ENCODE measurements around the gene CCNT1. TPM values are rescaled to one million over a fixed set of nuclear protein-coding genes. Genes with fewer than 3 reads are reported as not detected.

The CCNT1 gene
- 27.9 TPM for polyA plus RNA-seq (2013, experiment 1 of 2)
- polyA plus RNA-seq (2013, experiment 2 of 2) = 24.1 TPM

DNA sequence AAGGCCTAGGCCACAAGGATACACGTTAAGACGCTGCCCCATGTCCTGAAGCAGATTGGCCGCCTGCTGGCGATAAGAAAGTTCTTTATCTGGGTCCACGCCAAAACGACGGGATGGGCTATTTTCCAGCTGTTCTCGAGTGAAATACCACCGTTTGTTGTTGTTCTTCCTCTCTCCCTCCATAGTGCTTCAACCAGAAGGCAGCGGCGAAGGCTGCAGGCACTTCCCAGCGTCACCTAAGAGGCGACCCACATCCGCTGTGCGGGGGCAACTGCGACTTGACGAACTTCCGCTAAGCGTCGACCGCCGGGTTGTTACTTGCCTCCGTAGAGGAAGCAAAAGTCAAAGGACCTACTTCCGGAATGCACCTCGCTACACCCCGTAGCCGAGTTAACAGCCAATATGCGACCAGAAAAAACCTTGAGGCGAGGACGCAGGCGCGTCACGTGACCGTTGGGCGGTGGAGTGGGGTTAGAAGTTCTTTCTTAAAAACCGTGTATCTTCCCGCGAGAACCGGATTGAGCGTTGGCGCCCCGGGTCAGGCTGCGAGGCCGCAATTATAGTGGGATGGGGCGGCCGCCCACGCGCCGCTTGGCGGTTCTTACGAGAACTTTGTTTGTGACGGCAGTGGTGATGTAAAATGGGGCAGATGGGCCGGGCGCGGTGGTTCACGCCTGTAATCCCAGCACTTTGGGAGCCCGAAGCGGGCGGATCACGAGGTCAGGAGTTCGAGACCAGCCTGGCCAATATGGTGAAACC is at the start of gene CCNT1:
Gene CCNT1, minus strand, starts transcription at position 215 of the 759 bp plus-strand sequence. Its CDS starts 32 bp downstream, at position 183.
- Histone ChIP-seq H3K9me3 (ENCODE audit: control insufficient read depth, low read length) (peaks cover 20% of the 10 kb centered on the region), H3K4me1 (ENCODE audit: control insufficient read depth, insufficient read depth, low read length, poor library complexity, severe bottlenecking) (peaks cover 17% of the 10 kb centered on the region)
- 0 to 1% methylated on average over 37 to 51 of the region's 61 CpGs for WGBS, 2 experiments (ENCODE audit: insufficient coverage in 2 of 2)

DNA sequence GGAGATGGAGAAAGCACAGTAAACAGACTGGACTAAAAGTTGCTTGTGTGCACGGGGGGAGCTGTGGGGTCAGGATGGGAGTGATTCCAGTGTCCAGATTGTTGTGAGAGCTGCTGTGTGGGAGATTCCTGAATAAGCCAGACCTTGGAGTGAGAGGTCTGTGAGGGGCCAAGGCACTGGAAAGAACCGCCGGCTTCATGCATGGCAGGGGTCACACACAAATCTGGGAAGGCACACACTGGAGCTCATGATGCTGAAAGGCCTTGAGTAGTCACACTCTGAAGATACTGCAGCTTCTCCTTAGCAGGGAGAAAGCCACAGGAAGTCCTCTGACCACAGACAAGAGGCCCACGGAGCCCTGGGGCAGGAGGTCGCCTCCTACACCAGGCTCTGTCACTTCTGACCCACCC is 49.3 kb upstream of the CCNT1 start:
- Histone ChIP-seq H3K9me3 (ENCODE audit: control insufficient read depth, low read length) (no peaks in the 10 kb centered on the region), H3K27ac (ENCODE audit: low read depth, low read length, severe bottlenecking) (no peak overlapping the region), H3K36me3 (ENCODE audit: control insufficient read depth, insufficient read depth, low read length) (peaks cover 21% of the 10 kb centered on the region), H3K4me1 (ENCODE audit: control insufficient read depth, insufficient read depth, low read length, poor library complexity, severe bottlenecking) (no peaks in the 10 kb centered on the region), H3K4me3 (ENCODE audit: extremely low read depth, insufficient read depth, low read length, poor library complexity, severe bottlenecking) (no peak overlapping the region)
- 92 to 94% methylated on average over 3 of the region's 5 CpGs for WGBS, 2 experiments (ENCODE audit: insufficient coverage in 2 of 2)

More for the DNA sequence above, at the start of gene CCNT1:
- peaks cover 39% of the 10 kb centered on the region for H3K36me3 ChIP-seq (ENCODE audit: control insufficient read depth, insufficient read depth, low read length)
- peak within 1 kb of the TSS; percentile 79 for H3K4me3 ChIP-seq (ENCODE audit: extremely low read depth, insufficient read depth, low read length, poor library complexity, severe bottlenecking)
- peak within 1 kb of the TSS; percentile 97 for H3K27ac ChIP-seq (ENCODE audit: low read depth, low read length, severe bottlenecking)

DNA sequence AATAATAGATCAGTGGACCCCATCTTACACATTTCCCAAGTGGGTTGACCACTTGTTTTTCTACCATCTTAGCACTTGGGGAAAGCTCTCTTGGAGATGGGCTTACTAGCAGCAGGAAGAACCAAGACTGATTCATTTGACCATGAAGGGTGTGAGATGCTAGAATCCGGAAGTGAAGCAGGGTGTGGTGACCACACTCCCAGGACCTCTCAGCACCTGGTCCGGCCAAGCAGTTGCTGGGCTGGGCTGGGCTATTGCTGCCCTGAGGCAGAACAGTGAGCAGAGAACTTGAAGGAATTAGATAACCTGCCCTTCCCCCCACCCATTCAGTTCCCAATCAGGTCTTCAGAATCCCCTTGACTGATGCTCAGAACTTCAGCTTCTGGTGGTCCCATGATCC is 48.0 kb upstream of the CCNT1 start:
- Histone ChIP-seq H3K4me3 (ENCODE audit: extremely low read depth, insufficient read depth, low read length, poor library complexity, severe bottlenecking) (no peak overlapping the region), H3K27ac (ENCODE audit: low read depth, low read length, severe bottlenecking) (no peak overlapping the region), H3K4me1 (ENCODE audit: control insufficient read depth, insufficient read depth, low read length, poor library complexity, severe bottlenecking) (no peaks in the 10 kb centered on the region), H3K36me3 (ENCODE audit: control insufficient read depth, insufficient read depth, low read length) (peaks cover 13% of the 10 kb centered on the region), H3K9me3 (ENCODE audit: control insufficient read depth, low read length) (no peaks in the 10 kb centered on the region)
- 87 to 88% methylated on average over 1 to 2 of the region's 2 CpGs for WGBS, 2 experiments (ENCODE audit: insufficient coverage in 2 of 2)

DNA sequence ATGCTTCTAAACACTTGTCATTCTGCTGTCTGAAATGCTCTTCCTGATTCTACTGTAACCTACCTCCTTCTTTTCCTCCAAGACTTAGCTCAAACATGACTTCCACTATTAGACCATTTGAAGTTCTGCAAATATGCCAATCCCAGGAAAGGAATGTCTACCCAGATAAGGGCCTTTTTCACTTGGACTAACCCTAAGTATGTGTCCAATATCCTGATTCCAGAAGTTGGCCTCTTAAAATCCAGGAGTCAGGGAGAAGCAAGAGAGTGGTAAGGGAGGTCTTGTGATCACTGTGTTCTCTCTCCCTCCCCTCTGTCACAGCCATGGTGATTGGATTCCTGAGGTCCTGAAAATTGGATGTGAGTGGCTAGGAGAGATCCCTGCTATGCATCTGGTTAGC is 42.2 kb upstream of the CCNT1 start:
- H3K4me3 ChIP-seq (ENCODE audit: extremely low read depth, insufficient read depth, low read length, poor library complexity, severe bottlenecking) = no peak overlapping the region
- no peak overlapping the region for H3K27ac ChIP-seq (ENCODE audit: low read depth, low read length, severe bottlenecking)
- H3K36me3 ChIP-seq (ENCODE audit: control insufficient read depth, insufficient read depth, low read length) = no peaks in the 10 kb centered on the region
- H3K4me1 ChIP-seq (ENCODE audit: control insufficient read depth, insufficient read depth, low read length, poor library complexity, severe bottlenecking) = no peaks in the 10 kb centered on the region
- no peaks in the 10 kb centered on the region for H3K9me3 ChIP-seq (ENCODE audit: control insufficient read depth, low read length)

DNA sequence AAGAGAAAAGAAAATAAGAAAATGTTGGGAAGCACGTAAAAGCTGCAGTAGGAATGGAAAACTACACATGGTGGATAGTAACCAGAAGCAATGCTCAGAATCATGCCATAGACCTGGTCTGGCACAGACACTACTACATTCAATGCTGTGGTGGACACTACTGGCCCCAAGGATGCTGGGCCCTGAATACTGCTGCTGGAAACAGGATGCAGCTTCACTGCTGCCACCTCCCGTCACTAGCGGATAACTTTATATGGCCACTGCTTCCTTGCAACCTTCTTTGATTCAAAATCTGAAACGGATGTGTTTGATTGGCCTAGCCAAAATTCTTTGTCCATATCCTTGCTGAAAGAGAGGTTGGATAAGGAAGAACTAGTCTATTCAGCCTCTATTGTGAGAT is 41.7 kb upstream of the CCNT1 start:
- 90 to 97% methylated on average over 3 to 4 of the region's 4 CpGs for WGBS, 2 experiments (ENCODE audit: insufficient coverage in 2 of 2)
- H3K9me3 ChIP-seq (ENCODE audit: control insufficient read depth, low read length) = no peaks in the 10 kb centered on the region
- H3K4me1 ChIP-seq (ENCODE audit: control insufficient read depth, insufficient read depth, low read length, poor library complexity, severe bottlenecking) = no peaks in the 10 kb centered on the region
- no peaks in the 10 kb centered on the region for H3K36me3 ChIP-seq (ENCODE audit: control insufficient read depth, insufficient read depth, low read length)
- no peak overlapping the region for H3K4me3 ChIP-seq (ENCODE audit: extremely low read depth, insufficient read depth, low read length, poor library complexity, severe bottlenecking)
- H3K27ac ChIP-seq (ENCODE audit: low read depth, low read length, severe bottlenecking) = no peak overlapping the region

DNA sequence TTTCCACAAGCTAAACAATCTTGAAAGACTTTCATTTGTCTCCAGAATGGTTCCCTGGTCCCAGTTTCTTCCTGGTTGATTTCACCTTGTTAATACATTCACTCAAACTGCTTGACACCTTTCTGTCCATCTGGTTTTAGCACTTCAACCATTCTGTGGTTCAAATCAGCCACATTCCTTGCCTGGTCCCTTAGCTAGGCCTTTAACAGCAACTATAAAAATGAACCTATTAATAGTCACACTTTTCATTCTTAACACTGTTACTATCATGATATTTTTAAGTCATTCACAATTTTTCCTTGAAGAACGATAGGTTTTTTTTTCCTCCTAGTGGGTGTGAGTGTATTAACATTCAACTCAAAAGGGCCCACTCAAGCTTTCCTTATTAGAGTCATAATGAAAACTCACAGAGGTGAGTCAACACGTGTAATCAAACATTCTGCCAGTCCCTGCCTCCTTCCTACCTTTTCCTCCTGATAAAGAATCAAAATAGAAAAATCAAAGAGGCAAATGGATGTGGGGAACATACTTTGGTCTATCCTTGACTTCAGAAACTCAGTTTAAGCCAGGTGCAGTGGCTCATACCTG is 34.4 kb upstream of the CCNT1 start:
- no CpG with 5 or more reads among the region's 2 CpGs for WGBS, 2 experiments (ENCODE audit: insufficient coverage in 2 of 2)
- H3K4me3 ChIP-seq (ENCODE audit: extremely low read depth, insufficient read depth, low read length, poor library complexity, severe bottlenecking) = no peak overlapping the region
- H3K27ac ChIP-seq (ENCODE audit: low read depth, low read length, severe bottlenecking) = no peak overlapping the region
- no peaks in the 10 kb centered on the region for H3K9me3 ChIP-seq (ENCODE audit: control insufficient read depth, low read length)
- no peaks in the 10 kb centered on the region for H3K36me3 ChIP-seq (ENCODE audit: control insufficient read depth, insufficient read depth, low read length)
- no peaks in the 10 kb centered on the region for H3K4me1 ChIP-seq (ENCODE audit: control insufficient read depth, insufficient read depth, low read length, poor library complexity, severe bottlenecking)

DNA sequence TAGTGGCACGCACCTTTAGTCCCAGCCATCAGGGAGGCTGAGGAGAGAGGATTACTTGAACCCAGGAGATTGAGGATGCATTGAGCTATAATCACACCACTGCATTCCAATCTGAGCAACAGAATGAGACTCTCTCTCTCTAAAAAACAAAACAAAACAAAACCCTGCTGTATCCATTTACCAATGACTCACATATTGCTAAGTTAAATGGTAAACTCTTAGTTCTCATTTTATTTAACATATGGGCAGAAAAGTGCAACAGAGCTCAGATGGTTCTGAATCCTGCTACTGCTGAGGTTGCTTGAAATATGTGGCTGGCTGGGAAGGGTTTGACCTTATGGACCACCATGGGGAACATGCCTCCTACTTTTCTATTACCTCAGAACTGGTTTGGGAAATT is 33.7 kb upstream of the CCNT1 start:
- WGBS, 2 experiments (ENCODE audit: insufficient coverage in 2 of 2) = no CpG with 5 or more reads among the region's 1 CpG
- H3K4me1 ChIP-seq (ENCODE audit: control insufficient read depth, insufficient read depth, low read length, poor library complexity, severe bottlenecking) = no peaks in the 10 kb centered on the region
- H3K4me3 ChIP-seq (ENCODE audit: extremely low read depth, insufficient read depth, low read length, poor library complexity, severe bottlenecking) = no peak overlapping the region
- H3K27ac ChIP-seq (ENCODE audit: low read depth, low read length, severe bottlenecking) = no peak overlapping the region
- no peaks in the 10 kb centered on the region for H3K9me3 ChIP-seq (ENCODE audit: control insufficient read depth, low read length)
- no peaks in the 10 kb centered on the region for H3K36me3 ChIP-seq (ENCODE audit: control insufficient read depth, insufficient read depth, low read length)

DNA sequence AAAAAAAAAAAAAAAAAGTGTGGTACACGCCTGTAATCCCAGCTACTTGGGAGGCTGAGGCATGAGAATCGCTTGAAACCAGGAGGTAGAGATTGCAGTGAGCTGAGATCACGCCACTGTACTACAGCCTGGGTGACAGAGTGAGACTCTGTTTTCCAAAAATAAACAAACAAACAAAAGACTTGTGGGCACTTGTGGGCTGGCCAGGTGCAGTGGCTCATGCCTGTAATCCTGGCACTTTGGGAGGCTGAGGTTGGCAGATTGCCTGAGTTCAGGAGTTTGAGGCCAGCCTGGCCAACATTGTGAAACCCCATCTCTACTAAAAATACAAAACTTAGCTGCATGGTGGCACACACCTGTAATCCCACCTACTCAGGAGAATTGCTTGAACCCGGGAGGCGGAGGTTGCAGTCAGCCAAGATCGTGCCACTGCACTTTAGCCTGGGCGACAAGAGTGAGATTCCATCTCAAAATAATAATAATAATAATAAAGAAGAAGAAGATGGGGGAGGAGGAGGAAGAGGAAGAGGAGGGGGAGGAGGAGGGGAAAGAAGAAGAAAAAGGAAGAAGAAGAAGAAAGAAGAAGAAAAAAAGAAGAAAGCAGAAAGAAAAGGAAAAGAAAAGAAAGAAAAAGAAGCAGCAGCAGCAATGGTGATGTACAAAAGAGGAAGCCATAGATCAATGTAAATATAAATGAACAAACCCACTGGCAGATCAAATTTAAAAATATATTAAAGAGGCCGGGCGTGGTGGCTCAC is 27.9 kb upstream of the CCNT1 start:
- H3K4me3 ChIP-seq (ENCODE audit: extremely low read depth, insufficient read depth, low read length, poor library complexity, severe bottlenecking) = no peak overlapping the region
- no peak overlapping the region for H3K27ac ChIP-seq (ENCODE audit: low read depth, low read length, severe bottlenecking)
- H3K36me3 ChIP-seq (ENCODE audit: control insufficient read depth, insufficient read depth, low read length) = no peaks in the 10 kb centered on the region
- no peaks in the 10 kb centered on the region for H3K4me1 ChIP-seq (ENCODE audit: control insufficient read depth, insufficient read depth, low read length, poor library complexity, severe bottlenecking)
- no peaks in the 10 kb centered on the region for H3K9me3 ChIP-seq (ENCODE audit: control insufficient read depth, low read length)
- WGBS, 2 experiments (ENCODE audit: insufficient coverage in 2 of 2) = 83 to 97% methylated on average over 1 to 3 of the region's 9 CpGs

DNA sequence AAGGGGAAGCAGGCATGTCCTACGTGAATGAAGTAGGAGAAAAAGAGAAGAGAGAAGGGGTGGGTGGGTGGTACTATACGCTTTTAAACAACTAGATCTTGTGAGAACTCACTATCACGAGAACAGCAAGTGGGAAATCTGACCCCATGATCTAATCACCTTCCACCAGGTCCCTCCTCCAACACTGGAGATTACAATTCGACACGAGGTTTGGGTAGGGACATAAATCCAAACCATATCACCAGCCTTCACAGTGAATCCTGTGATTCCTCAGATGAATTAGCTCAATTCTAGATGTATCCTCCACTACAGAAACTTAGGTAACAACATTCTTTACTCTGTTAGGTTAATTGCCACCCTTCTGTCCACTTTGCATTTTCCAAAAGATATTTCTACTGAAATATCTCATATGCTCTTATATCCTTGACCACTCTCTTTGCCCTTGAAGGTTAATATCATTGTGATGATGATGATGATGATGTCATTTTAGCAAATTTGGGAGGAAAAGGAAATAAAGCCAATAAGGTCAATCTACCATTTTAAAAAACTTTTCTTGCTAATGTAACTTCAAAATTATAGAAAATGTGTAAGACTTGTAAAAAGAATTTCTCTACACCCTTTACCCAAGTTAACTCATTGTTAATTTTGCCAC is 23.2 kb upstream of the CCNT1 start:
- WGBS, 2 experiments (ENCODE audit: insufficient coverage in 2 of 2) = 66 to 82% methylated on average over 2 to 5 of the region's 5 CpGs
- H3K36me3 ChIP-seq (ENCODE audit: control insufficient read depth, insufficient read depth, low read length) = no peaks in the 10 kb centered on the region

DNA sequence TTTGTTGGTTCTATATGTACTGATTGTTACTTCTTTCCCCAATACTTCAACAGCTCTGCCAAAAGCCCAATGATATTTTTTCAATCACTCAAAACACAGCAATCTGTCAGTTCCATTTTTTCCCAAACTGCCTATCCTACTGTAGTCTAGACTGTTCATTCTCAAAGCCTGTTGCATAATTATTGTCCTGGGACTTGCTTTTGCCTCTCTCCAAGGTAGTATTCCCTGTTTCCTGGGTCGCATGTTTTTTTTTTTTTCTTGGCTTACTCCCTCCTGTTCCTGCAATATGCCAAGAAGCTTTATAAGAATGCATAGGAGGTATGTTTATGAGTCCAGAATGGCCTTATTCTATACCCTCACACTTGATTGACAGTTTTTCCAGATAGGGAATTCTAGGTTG is 19.9 kb upstream of the CCNT1 start:
- WGBS, 2 experiments (ENCODE audit: insufficient coverage in 2 of 2) = no CpG with 5 or more reads among the region's 1 CpG
- Histone ChIP-seq H3K27ac (ENCODE audit: low read depth, low read length, severe bottlenecking) (no peak overlapping the region), H3K4me3 (ENCODE audit: extremely low read depth, insufficient read depth, low read length, poor library complexity, severe bottlenecking) (no peak overlapping the region), H3K36me3 (ENCODE audit: control insufficient read depth, insufficient read depth, low read length) (no peaks in the 10 kb centered on the region), H3K4me1 (ENCODE audit: control insufficient read depth, insufficient read depth, low read length, poor library complexity, severe bottlenecking) (no peaks in the 10 kb centered on the region), H3K9me3 (ENCODE audit: control insufficient read depth, low read length) (no peaks in the 10 kb centered on the region)

More for the DNA sequence above, 23.2 kb upstream of the CCNT1 start:
- Histone ChIP-seq H3K4me3 (ENCODE audit: extremely low read depth, insufficient read depth, low read length, poor library complexity, severe bottlenecking) (no peak overlapping the region), H3K9me3 (ENCODE audit: control insufficient read depth, low read length) (no peaks in the 10 kb centered on the region), H3K27ac (ENCODE audit: low read depth, low read length, severe bottlenecking) (no peak overlapping the region), H3K4me1 (ENCODE audit: control insufficient read depth, insufficient read depth, low read length, poor library complexity, severe bottlenecking) (no peaks in the 10 kb centered on the region)

All from mesodermal cell (in vitro differentiated cells).